ENCODE results near the gene PPME1. TPM values are rescaled to one million over a fixed set of nuclear protein-coding genes. Genes with fewer than 3 reads are reported as not detected.

Gene PPME1, protein sequence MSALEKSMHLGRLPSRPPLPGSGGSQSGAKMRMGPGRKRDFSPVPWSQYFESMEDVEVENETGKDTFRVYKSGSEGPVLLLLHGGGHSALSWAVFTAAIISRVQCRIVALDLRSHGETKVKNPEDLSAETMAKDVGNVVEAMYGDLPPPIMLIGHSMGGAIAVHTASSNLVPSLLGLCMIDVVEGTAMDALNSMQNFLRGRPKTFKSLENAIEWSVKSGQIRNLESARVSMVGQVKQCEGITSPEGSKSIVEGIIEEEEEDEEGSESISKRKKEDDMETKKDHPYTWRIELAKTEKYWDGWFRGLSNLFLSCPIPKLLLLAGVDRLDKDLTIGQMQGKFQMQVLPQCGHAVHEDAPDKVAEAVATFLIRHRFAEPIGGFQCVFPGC
- 53.9 to 56.1 TPM (median 55.9 TPM) in 5 replicates for total RNA-seq (2022; extraction: Qiagen RNA extraction)

DNA sequence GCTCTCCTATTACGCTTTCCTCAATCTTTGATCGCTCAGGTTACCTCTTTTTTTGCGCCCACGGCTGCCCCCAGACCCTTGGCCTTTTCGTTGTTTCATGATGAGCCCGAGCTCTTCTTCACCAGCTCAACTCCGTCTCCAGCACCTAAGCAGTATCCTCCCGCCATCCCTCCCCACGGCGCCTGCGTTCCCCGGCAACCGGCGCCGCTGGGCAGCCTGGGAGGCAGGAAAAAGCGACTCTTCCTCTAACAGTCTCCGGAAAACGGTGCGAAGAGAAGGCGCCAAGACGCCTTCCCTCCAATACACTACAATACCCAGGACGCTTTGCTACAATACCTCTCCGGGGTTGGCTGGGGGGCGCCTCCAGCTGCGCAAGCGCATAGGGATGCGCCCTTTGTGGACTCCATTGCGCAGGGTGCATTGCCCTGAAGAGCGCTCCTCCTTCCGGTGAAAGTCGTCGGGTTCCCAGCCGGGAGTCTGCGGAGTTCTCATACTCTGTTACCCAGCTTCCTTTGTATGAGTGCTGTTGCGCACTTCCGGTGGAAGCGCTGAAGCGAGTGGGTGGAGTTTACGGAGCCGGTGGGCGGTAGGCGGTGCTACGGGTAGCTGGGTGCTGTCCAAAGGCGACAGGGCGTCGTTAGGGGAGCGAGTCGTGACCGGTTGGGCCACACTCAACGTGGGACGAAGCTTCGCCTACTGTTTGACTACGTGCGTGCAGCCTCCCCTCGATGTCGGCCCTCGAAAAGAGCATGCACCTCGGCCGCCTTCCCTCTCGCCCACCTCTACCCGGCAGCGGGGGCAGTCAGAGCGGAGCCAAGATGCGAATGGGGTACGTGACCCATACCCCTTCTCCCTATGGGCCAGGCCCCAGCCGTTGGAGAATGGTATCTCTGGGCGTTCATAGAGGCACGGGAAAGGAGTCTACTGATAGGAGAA is at the start of gene PPME1, which contains the start of gene C2CD3:
PPME1 (plus strand) TSS at position 596 of the 936 bp plus-strand sequence; CDS start at position 729, 133 bp downstream.
C2CD3 (minus strand) TSS at position 309 of the 936 bp plus-strand sequence; CDS start at position 99, 210 bp downstream.

Other genes starting within 250 kb of the PPME1 start
- 0.47 to 0.87 TPM (median 0.68 TPM) in 5 replicates for gene DNAJB13, start 220.3 kb upstream of the PPME1 start, total RNA-seq (2022; extraction: Qiagen RNA extraction)
- 82.4 to 114 TPM (median 86.2 TPM) in 5 replicates for gene UCP2, start 188.4 kb upstream of the PPME1 start, total RNA-seq (2022; extraction: Qiagen RNA extraction)
- 0.89 to 2.0 TPM (median 1.2 TPM) in 5 replicates for gene UCP3, start 162.2 kb upstream of the PPME1 start, total RNA-seq (2022; extraction: Qiagen RNA extraction)
- gene C2CD3, start 287 bp upstream of the PPME1 start, total RNA-seq (2022; extraction: Qiagen RNA extraction) = 15.0 to 19.4 TPM (median 16.1 TPM) in 5 replicates
- 39.0 to 62.7 TPM (median 53.8 TPM) in 5 replicates for gene P4HA3, start 140.4 kb downstream of the PPME1 start, total RNA-seq (2022; extraction: Qiagen RNA extraction)
- 10.6 to 21.5 TPM (median 16.2 TPM) in 5 replicates for gene PGM2L1, start 227.1 kb downstream of the PPME1 start, total RNA-seq (2022; extraction: Qiagen RNA extraction)

All from A549 treated with Hydrocortisone at 1 μM for 4 hours (cell line).